Tongue (tissue), 2 donors: ENCODE measurements around the gene IFIH1. TPM values are rescaled to one million over a fixed set of nuclear protein-coding genes. Genes with fewer than 3 reads are reported as not detected.
A peak's percentile ranks its signal among the peaks of the same experiment; 100 is the strongest.

Source experiments
- DNase-seq: peaks from one replicate; pipeline ENCODE4 v3.0.0-alpha.2; 2015
- total RNA-seq: library from RNA; depleted of rRNA; stranded (reverse); fragments of >200 nt; gene quantifications from one replicate; pipeline ENCODE4 v1.2.3, GENCODE V29; 2014

IFIH1 gene
- total RNA-seq = 7.0 TPM

DNA sequence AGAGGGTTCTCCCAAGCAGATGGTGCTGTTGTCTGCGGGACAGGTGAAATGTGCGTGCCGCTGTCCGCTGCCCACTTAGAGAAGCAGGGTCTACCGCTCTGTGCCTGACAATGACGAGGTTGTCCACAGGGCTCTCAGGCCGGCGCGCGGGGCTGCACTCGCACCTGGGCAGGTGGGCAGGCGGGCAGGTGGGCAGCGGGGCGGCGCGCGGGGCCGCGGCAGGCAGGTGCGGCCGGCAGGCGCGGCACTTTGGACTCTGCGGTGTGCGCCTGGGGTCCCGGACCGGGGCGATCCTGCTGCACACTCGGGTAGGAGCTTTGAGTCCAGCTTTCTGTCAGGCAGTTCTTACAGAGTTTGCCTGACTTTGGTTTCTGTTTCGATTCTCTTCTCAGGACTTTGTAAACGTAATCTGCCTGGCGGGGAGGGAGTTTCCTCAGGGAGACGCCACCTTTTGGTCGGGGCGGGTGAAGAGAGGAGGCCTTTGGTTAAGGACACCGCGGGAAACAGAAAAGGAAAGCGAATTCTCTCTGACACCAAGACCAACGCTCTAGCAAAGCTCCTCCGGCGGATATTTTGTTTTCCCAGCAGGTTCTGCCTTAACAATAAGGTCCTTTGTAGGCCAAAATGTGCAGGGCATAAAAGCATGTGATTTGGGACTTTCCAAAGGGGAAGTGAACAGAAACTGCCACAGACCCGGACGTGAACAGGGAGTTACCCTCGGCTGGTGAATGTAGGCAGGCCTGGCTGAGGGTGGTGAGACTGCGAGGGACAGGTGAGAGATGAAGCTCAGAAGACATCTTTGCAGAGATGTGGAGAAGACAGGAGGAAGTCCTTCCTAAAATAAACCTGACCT is at the start of gene IFIH1:
Gene IFIH1, minus strand, starts transcription at position 357 of the 853 bp plus-strand sequence. CDS start 377 bp downstream, outside the sequence.
- peak; percentile 86 for DNase-seq

DNA sequence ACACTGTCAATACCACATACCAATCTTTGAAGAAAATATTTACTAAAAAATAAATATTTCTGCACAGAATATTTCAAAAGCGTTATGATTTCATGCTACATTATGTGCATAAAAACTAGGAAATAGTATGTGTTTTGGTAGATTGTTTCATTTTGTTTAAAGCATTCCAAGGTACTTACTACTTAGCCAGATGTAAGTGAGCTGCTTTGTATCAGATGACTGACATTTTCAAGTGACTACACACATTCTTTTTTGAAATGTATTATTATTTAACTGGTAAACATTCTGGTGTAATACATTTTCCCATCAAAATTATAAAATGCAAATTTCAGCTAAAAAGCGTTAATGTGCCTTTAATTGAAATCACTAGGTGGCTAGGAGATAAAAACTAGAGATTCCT is 46.9 kb upstream of the IFIH1 start:
- no peak for DNase-seq

DNA sequence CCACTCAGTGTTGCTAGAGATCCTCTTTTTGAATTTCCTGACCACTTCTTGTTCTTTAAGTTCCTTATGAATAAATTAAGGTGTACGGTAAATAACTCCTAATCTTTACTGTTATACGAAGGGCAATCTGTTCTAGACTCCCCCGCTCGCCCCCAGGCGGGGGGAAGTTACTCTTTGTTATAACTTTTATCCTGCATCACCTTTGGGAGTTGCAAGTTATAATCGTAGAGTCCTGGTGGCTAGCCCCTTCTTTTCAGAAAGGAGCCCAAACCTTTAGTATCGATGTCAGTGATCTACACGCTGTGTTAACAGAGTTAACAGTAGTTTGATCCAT is 26.1 kb upstream of the IFIH1 start:
- DNase-seq = no peak

DNA sequence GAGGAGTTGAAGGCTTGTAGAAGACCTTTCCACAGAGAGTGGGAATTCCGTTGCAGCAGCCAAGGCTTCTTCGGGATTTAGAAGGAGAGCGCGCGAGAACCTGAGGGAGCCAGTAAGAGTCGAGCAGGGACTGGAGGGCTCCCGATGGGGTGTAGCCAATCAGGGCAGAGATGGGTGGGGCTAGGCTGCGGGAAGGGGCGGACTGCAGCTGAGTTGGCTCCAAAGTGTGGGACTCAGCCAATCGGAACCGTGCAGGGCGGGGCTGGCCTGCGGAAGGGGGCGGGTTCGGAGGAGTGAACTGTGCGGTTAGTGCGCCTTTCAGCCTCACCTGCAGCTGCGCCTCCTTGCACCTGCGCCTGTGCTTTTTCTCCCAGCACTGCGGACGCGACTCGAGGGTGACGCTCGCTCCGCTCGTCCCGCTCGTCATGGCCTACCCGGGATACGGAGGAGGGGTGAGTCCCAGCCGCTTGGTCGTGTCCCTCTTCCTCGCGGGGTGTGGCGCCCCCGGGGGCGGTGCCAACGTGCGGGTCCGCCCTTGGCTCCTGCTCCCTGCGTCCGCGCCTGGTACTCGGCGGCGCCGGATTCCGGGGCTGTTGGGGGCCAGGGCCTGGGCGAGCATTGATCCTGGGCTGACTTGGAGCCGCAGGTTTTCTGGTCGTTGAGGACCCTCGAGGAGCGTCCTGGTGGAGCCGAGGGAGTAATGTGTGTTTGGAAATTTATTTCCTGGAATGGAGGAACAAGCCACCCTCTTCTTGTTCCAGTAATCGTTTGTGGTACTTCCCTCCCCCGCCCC is 25.5 kb upstream of the IFIH1 start, which contains the start of gene GCA:
Gene GCA, plus strand, starts transcription at position 309 of the 793 bp plus-strand sequence. Its CDS starts 117 bp downstream, at position 426.
- peak; percentile 97 for DNase-seq

DNA sequence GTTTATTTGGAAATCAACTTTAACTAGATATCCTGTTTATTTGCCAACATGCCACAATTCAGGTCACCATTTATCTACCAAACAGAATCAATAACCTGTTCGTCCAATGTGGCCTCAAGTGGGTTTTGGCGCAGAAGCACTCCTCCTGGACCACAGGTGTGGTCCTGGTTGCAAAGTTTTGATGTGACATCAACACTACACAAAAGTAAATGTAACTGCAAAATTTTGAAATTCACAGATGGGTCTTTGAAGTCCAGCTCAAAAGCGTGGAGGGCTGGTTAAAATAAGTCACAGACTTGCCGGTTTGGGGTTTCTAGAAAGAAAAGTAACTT is 25.0 kb upstream of the IFIH1 start:
- DNase-seq = no peak

DNA sequence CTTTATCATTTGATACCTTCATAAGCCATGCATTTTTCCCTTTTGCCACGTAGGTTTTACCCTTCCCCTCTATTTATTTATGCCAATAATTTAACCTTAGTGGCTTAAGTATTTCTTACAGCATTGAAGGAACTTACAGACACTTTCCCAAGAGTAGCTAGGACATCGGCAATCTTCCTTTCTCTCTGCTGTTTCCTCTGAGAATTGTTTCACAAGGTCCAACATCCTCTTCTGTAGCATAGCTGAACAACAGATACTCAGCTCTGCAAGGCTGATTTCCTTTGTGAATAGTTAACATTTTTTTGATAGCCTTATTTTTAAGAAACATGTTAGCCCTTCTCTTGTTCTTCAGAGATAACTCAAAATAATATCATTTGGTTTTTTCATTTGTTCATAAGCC is 24.4 kb upstream of the IFIH1 start:
- no peak for DNase-seq

DNA sequence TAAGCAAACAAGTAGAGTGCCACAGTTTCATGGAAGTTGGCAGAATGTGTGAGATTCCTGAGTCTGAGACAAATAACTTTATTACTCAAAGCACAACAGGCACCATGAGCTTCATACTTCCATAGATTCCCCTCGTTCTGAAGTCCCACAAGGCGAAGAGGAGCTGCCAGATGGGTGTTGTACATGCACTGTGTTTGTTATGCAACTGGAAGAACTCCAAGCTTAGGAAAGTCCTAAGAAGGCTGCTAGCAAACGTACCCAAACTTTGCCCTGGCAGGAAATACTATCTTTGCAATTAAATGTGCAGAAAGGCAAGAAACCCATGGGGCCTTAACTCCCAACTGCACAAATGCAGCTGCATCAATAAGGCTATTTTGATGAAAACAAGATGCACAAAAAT is 23.8 kb upstream of the IFIH1 start:
- no peak for DNase-seq

DNA sequence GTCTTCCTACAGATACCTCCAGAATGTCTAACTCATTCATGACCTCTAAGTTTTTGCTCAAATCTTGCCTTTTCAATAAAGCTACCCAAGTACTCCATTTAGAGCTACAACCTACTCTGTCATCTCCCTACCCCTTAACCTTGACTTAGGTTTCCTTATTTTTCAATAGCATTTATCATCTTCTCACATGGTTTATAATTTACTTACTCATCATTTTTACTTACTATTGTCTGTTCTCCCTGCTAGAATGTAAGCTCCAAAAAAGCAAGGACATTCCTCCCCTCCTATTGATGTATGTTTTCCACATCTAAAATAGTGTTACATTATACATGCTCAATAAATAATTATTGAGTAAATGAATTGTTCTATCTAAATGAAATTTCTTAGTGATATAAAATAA is 22.3 kb upstream of the IFIH1 start:
- no peak for DNase-seq

DNA sequence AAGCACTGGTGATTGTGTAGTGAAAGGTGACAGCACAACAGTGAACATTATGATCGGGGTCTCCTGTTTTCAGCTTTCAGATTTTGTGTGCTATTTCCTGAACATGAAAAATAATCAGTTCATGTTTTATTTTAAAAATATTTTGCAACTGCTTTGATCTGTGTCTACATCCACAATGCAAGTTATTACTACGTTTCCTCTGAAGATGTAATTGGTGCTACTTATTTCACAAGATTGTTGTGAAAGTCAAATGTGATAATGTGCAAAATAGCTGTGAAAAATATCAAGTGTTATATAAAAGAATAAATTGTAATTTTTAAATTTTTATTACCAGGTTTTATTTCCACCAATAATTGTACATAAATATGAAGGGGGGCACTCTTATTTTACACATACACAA is 19.4 kb upstream of the IFIH1 start:
- DNase-seq = no peak

DNA sequence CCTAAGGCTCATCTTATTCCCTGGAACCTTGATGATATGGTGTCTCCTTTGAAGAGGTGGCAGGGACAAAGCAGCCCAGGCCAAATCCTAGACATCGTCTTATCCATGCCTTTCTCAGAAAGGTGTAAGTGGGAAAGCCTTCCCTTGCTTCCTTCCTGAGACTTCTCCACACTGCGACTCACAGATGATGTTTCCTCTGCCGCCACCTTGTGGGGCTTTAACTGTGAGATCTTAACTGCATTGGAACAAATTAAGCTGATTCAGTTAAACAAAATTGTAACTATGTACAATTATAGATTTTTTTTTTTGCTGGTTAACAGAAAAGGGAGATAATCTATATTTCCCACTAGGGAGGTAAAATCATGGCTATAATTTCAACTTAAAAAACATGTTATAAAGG is 15.5 kb upstream of the IFIH1 start:
- no peak for DNase-seq

DNA sequence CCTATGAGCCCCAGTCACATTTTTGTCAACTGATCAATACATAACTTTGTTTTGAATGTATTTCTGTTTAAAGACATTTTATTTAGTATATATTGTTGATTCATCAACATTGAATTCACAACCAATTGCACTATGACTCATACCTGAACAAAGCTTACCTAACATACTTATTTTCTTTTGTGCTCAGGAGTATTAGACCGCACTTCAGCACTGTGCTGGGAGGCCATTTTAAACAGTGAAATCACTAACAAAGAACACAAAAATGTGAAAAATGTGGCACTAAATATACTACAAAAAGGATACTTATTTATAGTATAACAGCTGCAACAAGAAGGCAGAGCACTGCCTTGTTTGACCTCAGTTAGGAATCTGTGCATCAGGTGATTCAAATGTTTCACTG is 12.4 kb upstream of the IFIH1 start:
- DNase-seq = no peak

DNA sequence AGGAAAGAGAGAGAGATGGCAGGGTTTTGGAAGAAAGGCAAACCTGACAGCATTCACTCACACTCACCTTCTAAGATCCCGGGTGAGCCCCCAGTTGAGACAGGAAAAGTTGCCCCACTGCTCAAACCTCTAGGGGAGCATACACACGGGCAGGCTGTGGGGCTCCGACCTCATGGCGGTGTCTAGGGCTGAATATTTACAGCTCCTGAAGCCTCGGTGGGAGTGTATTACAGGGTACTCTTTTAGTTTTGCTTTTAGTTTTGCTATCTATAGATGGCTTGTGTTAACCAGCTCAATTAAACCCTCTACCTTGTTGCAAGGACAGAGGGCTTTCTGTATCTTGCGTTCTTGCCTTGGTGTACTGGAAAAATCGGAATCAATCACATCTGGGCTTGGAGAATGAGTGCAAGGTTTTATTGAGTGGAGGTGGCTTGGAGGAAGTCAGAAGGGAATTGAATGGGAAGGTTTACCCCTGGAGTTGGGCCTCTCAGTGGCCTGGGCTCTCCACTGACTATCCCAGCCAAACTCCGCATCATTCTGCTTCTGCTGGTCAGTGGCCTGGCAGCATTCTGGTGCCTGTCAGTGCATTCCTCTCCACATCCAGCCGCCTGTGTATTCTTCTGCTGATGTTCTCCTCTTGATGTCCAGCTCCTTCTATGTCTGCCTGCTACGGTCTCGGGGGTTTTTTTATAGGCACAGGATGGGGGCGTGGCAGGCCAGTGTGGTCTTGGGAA is 10.1 kb upstream of the IFIH1 start:
- no peak for DNase-seq

DNA sequence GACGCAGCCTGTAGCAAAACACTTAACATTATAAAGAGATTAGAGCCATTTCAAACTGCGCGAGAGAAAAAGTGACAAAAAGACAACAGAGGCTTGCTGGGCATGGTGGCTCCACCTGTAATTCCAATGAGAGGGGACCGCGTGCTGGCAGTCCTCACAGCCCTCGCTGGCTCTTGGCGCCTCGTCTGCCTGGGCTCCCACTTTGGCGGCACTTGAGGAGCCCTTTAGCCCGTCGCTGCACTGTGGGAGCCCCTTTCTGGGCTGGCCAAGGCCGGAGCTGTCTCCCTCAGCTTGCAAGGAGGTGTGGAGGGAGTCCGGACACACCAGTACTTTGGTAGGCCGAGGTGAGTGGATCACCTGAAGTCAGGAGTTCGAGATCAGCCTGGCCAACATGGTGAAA is 9.3 kb upstream of the IFIH1 start:
- no peak for DNase-seq

DNA sequence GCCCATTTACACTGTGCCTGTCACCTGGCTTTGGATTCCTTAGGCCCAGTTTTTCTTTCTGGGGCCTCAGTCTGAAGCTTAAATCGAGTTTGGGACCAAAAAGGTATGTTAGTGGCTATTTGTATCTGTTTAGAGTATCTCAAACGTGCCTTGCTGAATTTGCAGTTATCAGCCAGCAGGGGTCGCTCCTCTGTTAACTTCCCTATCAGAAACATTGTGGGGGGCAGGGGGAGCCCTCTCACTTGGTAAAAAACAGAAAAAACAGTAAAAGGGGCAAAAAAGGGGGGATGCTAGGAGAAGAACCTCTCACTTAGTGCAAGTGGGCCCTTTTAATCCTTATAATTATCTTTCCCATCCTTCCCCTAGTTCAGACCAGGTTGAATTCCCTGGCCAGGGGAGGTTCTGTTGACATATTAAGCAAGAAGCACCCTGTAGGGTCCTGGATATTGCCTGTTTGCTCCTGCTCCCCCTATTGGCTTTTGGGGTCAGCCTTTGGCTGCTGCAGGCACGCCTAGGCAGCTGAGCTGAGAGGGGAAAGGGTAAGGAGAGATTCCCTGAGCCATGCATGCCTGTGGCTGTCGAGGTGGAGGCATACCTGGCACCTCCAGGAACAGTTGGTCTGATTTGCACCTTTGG is 8.8 kb upstream of the IFIH1 start:
- no peak for DNase-seq

DNA sequence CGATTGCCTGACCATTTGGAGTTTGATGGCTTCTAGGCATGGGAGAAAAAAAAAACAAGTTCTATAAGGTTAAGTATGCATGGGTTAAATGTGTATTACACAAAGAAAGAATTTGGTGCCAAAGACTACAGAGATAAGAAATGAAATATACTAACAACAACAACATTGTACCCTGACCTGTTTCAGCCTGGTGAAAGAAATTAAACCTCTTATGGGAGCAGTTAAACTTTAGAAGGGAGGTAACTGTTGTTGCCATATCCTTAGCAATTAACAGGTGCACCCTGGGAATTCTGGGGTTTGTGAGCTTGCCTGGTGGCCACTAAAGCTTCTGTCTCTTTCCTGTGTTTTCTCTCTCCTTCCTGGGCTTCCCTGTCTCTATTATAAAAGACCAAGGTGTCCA is 6.5 kb upstream of the IFIH1 start:
- DNase-seq = no peak

DNA sequence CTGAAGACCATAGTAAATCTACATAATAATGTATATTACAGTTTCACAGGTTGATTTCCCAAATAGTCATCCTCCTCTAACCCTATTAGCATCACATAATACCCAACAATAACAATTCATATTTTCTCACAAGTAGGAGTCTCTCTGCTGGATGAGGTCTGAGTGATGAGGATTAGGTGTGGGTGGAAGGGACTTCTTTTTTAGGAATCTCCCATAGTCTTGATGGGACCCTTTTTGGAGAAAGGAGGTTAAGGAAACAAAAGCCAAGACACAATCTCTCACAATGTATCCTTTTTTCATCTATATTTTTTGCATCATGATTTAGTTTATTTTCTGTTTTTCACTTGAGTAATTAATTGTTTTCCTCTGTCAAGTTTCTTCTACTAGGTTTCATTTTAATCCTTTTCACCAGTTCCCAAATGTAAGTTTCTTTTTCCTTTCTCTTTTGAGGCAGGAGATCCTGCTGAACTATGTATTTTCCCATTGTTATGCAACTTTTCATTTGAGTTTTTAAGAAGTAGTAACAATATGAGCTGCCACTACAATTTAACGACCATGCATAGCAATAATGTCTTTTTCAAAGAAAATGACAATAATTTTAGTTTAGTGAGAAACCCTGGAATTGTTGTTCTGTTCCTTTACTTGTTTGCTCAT is 2.5 kb upstream of the IFIH1 start:
- DNase-seq = no peak

DNA sequence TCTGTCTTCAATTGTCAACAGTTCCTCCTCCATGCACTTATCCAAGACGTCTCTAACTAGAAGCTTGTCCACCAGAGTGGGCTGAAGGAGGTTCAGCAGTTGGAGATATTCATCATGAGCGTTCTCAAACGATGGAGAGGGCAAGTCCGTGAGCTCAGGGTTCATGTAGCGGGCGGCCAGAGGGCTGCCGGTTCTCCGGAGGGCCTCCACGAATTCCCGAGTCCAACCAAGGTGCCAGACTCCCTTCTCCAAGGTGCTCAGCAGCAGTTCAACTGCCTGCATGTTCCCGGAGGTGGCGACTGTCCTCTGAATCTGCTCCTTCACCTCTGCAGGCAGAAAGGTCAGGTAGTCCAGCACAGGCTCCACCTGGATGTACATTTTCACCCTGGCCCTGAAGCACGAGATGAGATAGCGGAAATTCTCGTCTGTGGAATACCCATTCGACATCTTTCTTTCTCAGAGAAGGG is 590 bp downstream of the IFIH1 start:
- no peak for DNase-seq

DNA sequence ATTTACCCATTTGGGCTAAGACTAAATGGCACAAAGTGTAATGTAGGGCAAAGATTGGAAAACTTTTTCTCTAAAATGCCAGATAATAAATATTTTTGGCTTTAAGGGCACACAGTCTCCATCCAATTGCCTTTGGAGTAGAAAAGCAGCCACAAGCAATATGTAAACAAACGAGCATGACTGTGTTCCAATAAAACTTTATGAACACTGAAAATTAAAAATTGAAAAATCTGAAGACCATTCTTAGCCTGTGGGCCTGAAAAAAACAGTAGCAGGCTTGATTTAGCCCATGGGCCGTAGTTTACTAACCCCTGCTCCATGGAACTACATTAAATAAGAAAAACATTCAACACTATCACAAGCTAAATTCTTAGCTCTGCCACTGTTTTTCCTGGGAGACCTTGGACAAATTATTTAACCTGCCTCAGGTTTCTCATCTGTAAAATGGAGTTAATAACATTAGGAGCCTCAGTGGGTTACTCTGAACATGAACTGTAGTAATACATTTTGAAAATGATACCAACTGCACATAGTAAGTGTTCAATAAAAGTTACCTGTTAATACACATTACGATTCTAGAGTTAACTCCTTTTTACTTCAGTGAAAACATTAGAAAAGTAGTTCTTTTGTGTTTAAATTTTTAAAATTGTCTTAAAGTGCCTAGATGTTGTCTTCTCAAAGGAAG is 1.3 kb downstream of the IFIH1 start:
- no peak for DNase-seq

DNA sequence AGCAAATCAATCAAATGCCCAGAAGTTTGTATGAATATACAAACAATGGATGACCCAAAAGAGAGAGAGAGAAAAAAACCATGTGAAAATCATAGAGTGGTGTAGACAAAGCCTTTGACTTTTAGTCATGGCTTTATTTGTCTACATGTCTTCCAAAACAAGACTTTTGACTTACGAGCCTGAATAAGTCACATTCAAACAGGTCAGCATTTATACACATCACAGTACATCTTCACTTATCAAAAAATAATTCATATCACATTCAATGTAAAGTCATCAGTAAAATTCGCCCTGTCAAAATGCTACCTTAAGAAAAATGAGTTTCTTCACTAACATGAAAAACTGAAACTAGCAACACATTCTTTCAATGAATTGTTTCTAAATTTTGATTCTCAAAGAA is 1.9 kb downstream of the IFIH1 start:
- no peak for DNase-seq

DNA sequence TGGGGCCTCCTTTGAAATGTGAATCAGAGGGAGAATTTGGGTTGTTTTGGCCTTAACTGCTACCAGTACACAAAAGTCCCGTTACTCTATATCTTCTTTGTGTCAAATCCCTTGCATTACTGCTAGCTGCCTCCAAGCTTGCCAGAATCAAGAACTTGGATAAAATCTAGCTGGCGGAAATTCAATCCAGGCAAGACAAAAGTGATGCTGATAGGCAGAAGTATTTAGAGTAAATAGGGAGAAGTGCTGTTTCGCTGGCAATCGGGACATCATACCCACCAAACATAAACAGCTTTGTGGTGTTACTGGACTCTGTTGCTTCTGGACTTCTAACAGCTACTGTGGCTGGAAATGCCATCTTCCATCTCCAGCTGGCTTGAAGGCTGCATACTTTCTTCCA is 2.5 kb downstream of the IFIH1 start:
- no peak for DNase-seq

DNA sequence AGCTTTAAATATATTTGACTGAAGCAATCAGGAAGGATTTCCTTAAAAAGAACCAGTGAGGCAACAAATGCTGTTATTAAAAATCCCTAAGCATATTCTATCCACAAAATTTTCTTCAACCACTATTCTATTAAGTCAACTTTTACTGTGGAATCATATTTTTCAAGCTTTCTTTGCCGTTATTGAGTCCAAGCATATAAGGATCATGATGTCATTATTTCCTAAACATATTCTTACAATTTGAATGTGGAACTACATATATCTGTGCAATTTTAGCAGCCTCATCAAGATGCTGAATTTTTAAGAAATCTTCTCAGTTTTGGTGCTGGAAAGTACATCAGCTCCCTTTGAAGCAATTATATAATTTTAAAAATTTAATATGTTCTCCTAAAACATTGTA is 5.6 kb downstream of the IFIH1 start:
- DNase-seq = no peak
